HepG2 (cell line): ENCODE results near the gene DAGLB. TPM values are rescaled to one million over a fixed set of nuclear protein-coding genes. Genes with fewer than 3 reads are reported as not detected.

ENCODE experiments used
- ATAC-seq: fragments of 200-7000 bp; cut with Tn5 transposase; 3 replicates; pipeline ENCODE4 v1.9.1; 2020; ENCODE audit warnings: mild to moderate bottlenecking, moderate library complexity
- BruUV-seq: library from RNA; stranded (reverse); fragments of 400-500 nt; replicated peaks from 2 replicates; lab custom pipeline; 2021; lab: Mats Ljungman, UMichigan
- CTCF ChIA-PET: fragments of 300-600 bp; formaldehyde crosslinking; extraction: SDS; loops from one replicate; lab custom pipeline; 2021; ENCODE audit warnings: low total read pairs, inconsistent platforms, low intra/inter-chr PET ratio; lab: Yijun Ruan, JAX
- POLR2A ChIA-PET: fragments of 350-600 bp; sonication (Branson Sonifier 250); formaldehyde crosslinking; loops from one replicate; lab custom pipeline; 2020; ENCODE audit warnings: antibody characterized with exemption, inconsistent platforms; lab: Yijun Ruan, JAX
- DNase-seq: peaks from one replicate; pipeline ENCODE4 v3.0.0-alpha.2; 2015; ENCODE audit warnings: low spot score
- FAIRE-seq: peaks from 3 replicates; lab custom pipeline; 2011; peaks lifted over from hg19 to GRCh38; lab: Jason Lieb, UNC
- H2AFZ ChIP-seq: one replicate; pipeline ENCODE4 v1.6.1; 2011; ENCODE audit warnings: low read length, inconsistent platforms
- H3K27ac ChIP-seq: fragments of 300-600 bp; 3 replicates; pipeline ENCODE4 v1.8.0; 2011; ENCODE audit warnings: mixed run types, mild to moderate bottlenecking, mixed read lengths, low read length, inconsistent platforms; ENCODE audit not compliant: insufficient read depth; ENCODE audit errors: extremely low read length
- H3K27me3 ChIP-seq, 2 experiments: fragments of 200-600 bp in 1 of 2; 2 replicates in 1 of 2; 3 replicates in 1 of 2; pipeline versions ENCODE4 v1.6.0 to v1.8.0; 2011; ENCODE audit warnings: low read length in 2 of 2, mild to moderate bottlenecking in 2 of 2, moderate library complexity in 2 of 2, inconsistent platforms in 1 of 2; ENCODE audit not compliant: insufficient read depth in 2 of 2, control insufficient read depth in 1 of 2
- H3K36me3 ChIP-seq, 2 experiments: fragments of 200-600 bp in 1 of 2; replicated peaks in 1 of 2; 2 replicates in 1 of 2; 3 replicates in 1 of 2; pipeline versions ENCODE4 v1.5.1 to v1.8.0; 2011; ENCODE audit warnings: low read length in 2 of 2, inconsistent platforms in 1 of 2; ENCODE audit not compliant: insufficient read depth in 2 of 2, control insufficient read depth in 1 of 2
- H3K4me1 ChIP-seq: 2 replicates; pipeline ENCODE4 v1.5.1; 2012; ENCODE audit warnings: low read length, inconsistent platforms; ENCODE audit not compliant: insufficient read depth
- H3K4me2 ChIP-seq: 2 replicates; pipeline ENCODE4 v1.6.0; 2011; ENCODE audit warnings: low read depth, low read length, inconsistent platforms
- H3K4me3 ChIP-seq, 3 experiments: fragments of 200-600 bp in 1 of 3; sonication (generic), shearing (Covaris generic) in 1 of 3; replicated peaks in 1 of 3; 2 replicates each; pipeline ENCODE4 v1.5.1; 2011 to 2016; ENCODE audit warnings: low read length in 3 of 3, inconsistent platforms in 2 of 3, low read depth in 2 of 3, mild to moderate bottlenecking in 2 of 3, control low read depth in 1 of 3, mixed read lengths in 1 of 3; ENCODE audit not compliant: insufficient read depth in 1 of 3
- H3K79me2 ChIP-seq: one replicate; pipeline ENCODE4 v1.6.1; 2011; ENCODE audit warnings: low read length, inconsistent platforms; ENCODE audit not compliant: insufficient read depth
- H3K9ac ChIP-seq: 2 replicates; pipeline ENCODE4 v1.6.0; 2011; ENCODE audit warnings: mild to moderate bottlenecking, low read depth, low read length, inconsistent platforms; ENCODE audit not compliant: insufficient read depth
- H3K9me3 ChIP-seq: 2 replicates; pipeline ENCODE4 v1.5.1; 2012; ENCODE audit warnings: mild to moderate bottlenecking, low read length
- H4K20me1 ChIP-seq: 2 replicates; pipeline ENCODE4 v1.6.0; 2011; ENCODE audit warnings: inconsistent platforms, mild to moderate bottlenecking, low read length, moderate library complexity; ENCODE audit not compliant: insufficient read depth
- ATF3 ChIP-seq: sonication (generic); formaldehyde crosslinking; IDR thresholded peaks from 2 replicates; pipeline ENCODE4 v1.4.0; 2020; ENCODE audit warnings: missing genetic modification reagents
- HNRNPUL1 ChIP-seq: fragments of 200-400 bp; formaldehyde crosslinking; IDR thresholded peaks from 2 replicates; pipeline ENCODE4 v1.6.1; 2017; ENCODE audit warnings: low read depth, mild to moderate bottlenecking, low read length, moderate library complexity
- KLF15 ChIP-seq: sonication (generic); formaldehyde crosslinking; IDR thresholded peaks from 2 replicates; pipeline ENCODE4 v1.8.1; 2023; ENCODE audit warnings: borderline replicate concordance, mild to moderate bottlenecking, inconsistent platforms, missing genetic modification reagents, mixed read lengths
- MNT ChIP-seq: fragments of 450-650 bp; IDR thresholded peaks from 2 replicates; pipeline ENCODE4 v1.6.1; 2016
- POGK ChIP-seq: sonication (generic); formaldehyde crosslinking; conservative IDR thresholded peaks from 2 replicates; pipeline ENCODE4 v1.8.0; 2022; ENCODE audit warnings: mild to moderate bottlenecking, moderate library complexity, missing genetic modification reagents
- SP1 ChIP-seq, 2 experiments: fragments of 450-650 bp in 1 of 2; sonication (generic) in 1 of 2; formaldehyde crosslinking in 1 of 2; IDR thresholded peaks; 2 replicates each; pipeline versions ENCODE4 v1.4.0 to v1.6.1; 2016 to 2020; ENCODE audit warnings: missing genetic modification reagents in 1 of 2
- ZFP90 ChIP-seq: sonication (generic); formaldehyde crosslinking; IDR thresholded peaks from 2 replicates; pipeline ENCODE4 v1.8.0; 2022; ENCODE audit warnings: missing genetic modification reagents, mild to moderate bottlenecking, inconsistent platforms, borderline replicate concordance
- ZNF629 ChIP-seq: sonication (generic); formaldehyde crosslinking; conservative IDR thresholded peaks from 2 replicates; pipeline ENCODE4 v1.5.0; 2020; ENCODE audit warnings: missing genetic modification reagents
- ZUFSP ChIP-seq: sonication (generic); formaldehyde crosslinking; IDR thresholded peaks from 2 replicates; pipeline ENCODE4 v1.9.0; 2021; ENCODE audit warnings: missing genetic modification reagents, mild to moderate bottlenecking, borderline replicate concordance
- WGBS: methylation state at CpG from one replicate; pipeline ENCODE4 v1.1.6; 2017; ENCODE audit warnings: low lambda C conversion rate; 5-methylcytosine and 5-hydroxymethylcytosine counted together
- in situ Hi-C: cut with HindIII; loops from 2 replicates; pipeline ENCODE4 v1.10.0; 2017; ENCODE audit warnings: low pct_unique_long_range_greater_than_20kb; ENCODE audit not compliant: extremely low pct_ligation_motif_present
- intact Hi-C: fragments of 100-400 bp; cut with micrococcal nuclease; formaldehyde crosslinking; loops from one replicate; pipeline ENCODE4 v1.10.0; 2022; ENCODE audit not compliant: unreplicated experiment
- polyA plus RNA-seq, 8 experiments: library from polyadenylated mRNA; depleted of rRNA in 3 of 8; stranded (reverse) in 7 of 8; unstranded in 1 of 8; fragments of >200 nt; fragmentation: Illumina TruSeq in 4 of 8; extraction: Trizol in 4 of 8; gene quantifications; 2 replicates each; pipeline versions ENCODE4 v1.2.1 to v1.2.3, GENCODE V29; 2011 to 2016; ENCODE audit warnings: low read depth in 4 of 8, missing spikeins in 1 of 8, mixed read lengths in 1 of 8; ENCODE audit not compliant: insufficient read depth in 1 of 8
- total RNA-seq, 5 experiments: library from RNA; depleted of rRNA; stranded (reverse); fragments of >200 nt; fragmentation: Illumina TruSeq; extraction: Trizol; gene quantifications; 2 replicates each; pipeline ENCODE4 v1.2.3, GENCODE V29; 2016; ENCODE audit warnings: low read depth in 1 of 5

Gene DAGLB
- total and polyA plus RNA-seq, 2 of the 13 experiments (the other 11 are each of a cell fraction or from before 2014, with no cell fraction given), result 7.9 to 9.8 TPM

- TF ChIP-seq MNT (no peak), SP1 (IDR thresholded peaks at IDR 0.05) (no peak), SP1 (CRISPR knock-in tag; IDR thresholded peaks at IDR 0.05) (no peak)
- TF ChIP-seq, all 625 proteins: peak for 0
These were observed 53.6 kb downstream of the DAGLB start (continued) for GRCh38 chr7:6394114-6394513.

GRCh38 chr7:6393667-6394056, 54.1 kb downstream of the DAGLB start:
- FAIRE-seq, result no peak
- Histone ChIP-seq H3K27ac (no peak overlapping the region), H2AFZ (no peak overlapping the region), H3K27me3 (no peaks in the 10 kb centered on the region), H3K79me2 (peaks cover 77% of the 10 kb centered on the region), H4K20me1 (peaks cover 47% of the 10 kb centered on the region), H3K4me1 (peaks cover 12% of the 10 kb centered on the region), H3K36me3 (peaks cover 17 to 60% of the 10 kb centered on the region in 2 experiments), H3K9me3 (no peaks in the 10 kb centered on the region), H3K4me3 (no peak overlapping the region), H3K9ac (no peak overlapping the region), H3K4me2 (no peak overlapping the region)
- 100% methylated on average over 3 of the region's 3 CpGs for WGBS
- BruUV-seq, result no TSS peak
- in situ Hi-C loops (no loop called here), intact Hi-C loops (no loop called here)
- TF ChIP-seq HNRNPUL1 (no peak), KLF15 (no peak), ZFP90 (CRISPR knock-in tag) (no peak), ZUFSP (CRISPR knock-in tag) (no peak), POGK (CRISPR knock-in tag) (no peak), ATF3 (CRISPR knock-in tag) (no peak), ZNF629 (CRISPR knock-in tag) (no peak)
- ChIA-PET CTCF (no interaction called here), POLR2A (interaction anchor here (1.6 kb wide), 1 partner anchor 8 kb away, joined by 3 read pairs; no protein-coding TSS in a partner anchor)
- ATAC-seq, result no peak
- no peak for DNase-seq
